ENCODE measurements around the gene STK32B. TPM values are rescaled to one million over a fixed set of nuclear protein-coding genes. Genes with fewer than 3 reads are reported as not detected.

STK32B gene
- total RNA-seq, 4 donors from 2014 or later = 0.39 to 2.7 (median 2.4) TPM

GRCh38 chr4:5381961-5382441 is 330.7 kb downstream of the STK32B start:
- H3K36me3 ChIP-seq = no peaks in the 10 kb centered on the region
- H3K27ac ChIP-seq = no peak overlapping the region
- no peak overlapping the region for H3K4me3 ChIP-seq
- no peak for DNase-seq (ENCODE audit: low spot score in 2 of 2)
- no peaks in the 10 kb centered on the region for H3K4me1 ChIP-seq
- H3K9me3 ChIP-seq = peaks cover 0 to 2% (median 0%) of the 10 kb centered on the region in 4 donors
- 42 to 54% methylated on average over 8 of the region's 8 CpGs for WGBS, 2 donors
- no peaks in the 10 kb centered on the region for H3K27me3 ChIP-seq
- TF ChIP-seq CTCF (IDR thresholded peaks at IDR 0.05) = no peak
- no peak for TF ChIP-seq POLR2A (IDR thresholded peaks at IDR 0.05)
- TF ChIP-seq EP300 (IDR thresholded peaks at IDR 0.05) = no peak

- H3K9me3 ChIP-seq = no peaks in the 10 kb centered on the region
- H3K27me3 ChIP-seq = no peaks in the 10 kb centered on the region
- H3K27ac ChIP-seq = no peak overlapping the region
- H3K4me3 ChIP-seq = no peak overlapping the region
- H3K36me3 ChIP-seq = no peaks in the 10 kb centered on the region
- no peak for DNase-seq (ENCODE audit: low spot score in 2 of 2)
- no peaks in the 10 kb centered on the region for H3K4me1 ChIP-seq
- TF ChIP-seq CTCF (IDR thresholded peaks at IDR 0.05) = no peak
- TF ChIP-seq POLR2A (IDR thresholded peaks at IDR 0.05) = no peak
- no peak for TF ChIP-seq EP300 (IDR thresholded peaks at IDR 0.05)
- 76 to 95% methylated on average over 11 of the region's 11 CpGs for WGBS, 2 donors
Observed at GRCh38 chr4:5383191-5383980, 332.1 kb downstream of the STK32B start.

- no peak overlapping the region for H3K4me3 ChIP-seq
- H3K9me3 ChIP-seq = peaks cover 0 to 6% (median 0%) of the 10 kb centered on the region in 4 donors
- no peak overlapping the region for H3K27ac ChIP-seq
- no peaks in the 10 kb centered on the region for H3K27me3 ChIP-seq
- WGBS, 2 donors = 40 to 52% methylated on average over 4 of the region's 4 CpGs
- no peaks in the 10 kb centered on the region for H3K36me3 ChIP-seq
- H3K4me1 ChIP-seq = no peaks in the 10 kb centered on the region
- TF ChIP-seq CTCF (IDR thresholded peaks at IDR 0.05) = no peak
- TF ChIP-seq EP300 (IDR thresholded peaks at IDR 0.05) = no peak
- TF ChIP-seq POLR2A (IDR thresholded peaks at IDR 0.05) = no peak
- no peak for DNase-seq (ENCODE audit: low spot score in 2 of 2)
Observed at GRCh38 chr4:5385741-5386311, 334.5 kb downstream of the STK32B start.

GRCh38 chr4:5386921-5387320 is 335.6 kb downstream of the STK32B start:
- 86% methylated on average over 13 to 14 of the region's 14 CpGs for WGBS, 2 donors
- no peaks in the 10 kb centered on the region for H3K4me1 ChIP-seq
- TF ChIP-seq POLR2A (IDR thresholded peaks at IDR 0.05) = no peak
- no peak overlapping the region for H3K4me3 ChIP-seq
- DNase-seq (ENCODE audit: low spot score in 2 of 2) = no peak
- no peak overlapping the region for H3K27ac ChIP-seq
- peaks cover 0 to 6% (median 0%) of the 10 kb centered on the region in 4 donors for H3K9me3 ChIP-seq
- H3K27me3 ChIP-seq = no peaks in the 10 kb centered on the region
- H3K36me3 ChIP-seq = no peaks in the 10 kb centered on the region

- H3K4me3 ChIP-seq = no peak overlapping the region
- H3K27me3 ChIP-seq = no peaks in the 10 kb centered on the region
- H3K27ac ChIP-seq = no peak overlapping the region
- H3K4me1 ChIP-seq = no peaks in the 10 kb centered on the region
- no peak for DNase-seq (ENCODE audit: low spot score in 2 of 2)
- TF ChIP-seq CTCF (IDR thresholded peaks at IDR 0.05) = no peak
- no peak for TF ChIP-seq POLR2A (IDR thresholded peaks at IDR 0.05)
- no peak for TF ChIP-seq EP300 (IDR thresholded peaks at IDR 0.05)
- H3K9me3 ChIP-seq = peaks cover 0 to 6% (median 0%) of the 10 kb centered on the region in 4 donors
- WGBS, 2 donors = 74 to 90% methylated on average over 5 to 7 of the region's 7 CpGs
- H3K36me3 ChIP-seq = no peaks in the 10 kb centered on the region
Observed at GRCh38 chr4:5387457-5387856, 336.2 kb downstream of the STK32B start.
